WTC11 (cell line): Measurements from ENCODE around the gene TXNDC2. TPM values are rescaled to one million over a fixed set of nuclear protein-coding genes. Genes with fewer than 3 reads are reported as not detected.

Experiments used
- ATAC-seq: fragments of 200-7000 bp; cut with Tn5 transposase; 2 replicates; pipeline ENCODE4 v1.10.0; 2021; ENCODE audit warnings: mild to moderate bottlenecking, moderate library complexity
- CTCF ChIA-PET: fragments of 300-600 bp; sonication (Branson Sonifier 250); formaldehyde crosslinking; loops from one replicate; lab custom pipeline; 2021; ENCODE audit warnings: antibody characterized with exemption; lab: Charles Lee
- POLR2A ChIA-PET: fragments of 350-600 bp; sonication (Branson Sonifier 250); formaldehyde crosslinking; loops from one replicate; lab custom pipeline; 2021; ENCODE audit warnings: antibody characterized with exemption; lab: Charles Lee
- DNase-seq: peaks from one replicate; pipeline ENCODE4 v3.0.0; 2021; ENCODE audit warnings: low spot score
- H3K27ac Mint-ChIP-seq: 2 replicates; pipeline ENCODE4 v1.8.0; 2021; ENCODE audit warnings: mixed read lengths
- H3K27me3 Mint-ChIP-seq: 2 replicates; pipeline ENCODE4 v1.8.0; 2021; ENCODE audit warnings: low read depth, mild to moderate bottlenecking, moderate library complexity, mixed read lengths
- H3K36me3 Mint-ChIP-seq: 2 replicates; pipeline ENCODE4 v1.8.0; 2021; ENCODE audit warnings: mixed read lengths
- H3K4me1 Mint-ChIP-seq: 2 replicates; pipeline ENCODE4 v1.8.0; 2022; ENCODE audit warnings: mixed read lengths
- H3K4me3 Mint-ChIP-seq: 2 replicates; pipeline ENCODE4 v1.8.0; 2021; ENCODE audit warnings: mild to moderate bottlenecking, moderate library complexity, mixed read lengths
- H3K9me3 Mint-ChIP-seq: 2 replicates; pipeline ENCODE4 v1.8.0; 2021; ENCODE audit warnings: mixed read lengths
- CBFB ChIP-seq: sonication (generic); formaldehyde crosslinking; IDR thresholded peaks from 2 replicates; pipeline ENCODE4 v1.8.1; 2022; ENCODE audit warnings: mild to moderate bottlenecking, low read depth, missing genetic modification reagents
- E2F5 ChIP-seq: sonication (generic); formaldehyde crosslinking; IDR thresholded peaks from 2 replicates; pipeline ENCODE4 v1.8.1; 2022; ENCODE audit warnings: mild to moderate bottlenecking, moderate library complexity, missing genetic modification reagents
- ELF4 ChIP-seq: sonication (generic); formaldehyde crosslinking; IDR thresholded peaks from 2 replicates; pipeline ENCODE4 v1.8.1; 2022; ENCODE audit warnings: low read depth, mild to moderate bottlenecking, moderate library complexity, missing genetic modification reagents
- GTF2I ChIP-seq: fragments of 250-450 bp; sonication (Bioruptor Pico); conservative IDR thresholded peaks from 2 replicates; pipeline ENCODE4 v1.4.0; 2021; ENCODE audit warnings: mild to moderate bottlenecking
- JAZF1 ChIP-seq: fragments of 250-450 bp; sonication (Bioruptor Pico); IDR thresholded peaks from 2 replicates; pipeline ENCODE4 v1.9.0; 2021; ENCODE audit warnings: moderate library complexity, mild to moderate bottlenecking, inconsistent platforms
- NFE2L1 ChIP-seq: sonication (generic); formaldehyde crosslinking; IDR thresholded peaks from 2 replicates; pipeline ENCODE4 v1.8.1; 2023; ENCODE audit warnings: missing genetic modification reagents
- NFYB ChIP-seq: sonication (generic); formaldehyde crosslinking; conservative IDR thresholded peaks from 2 replicates; pipeline ENCODE4 v1.8.0; 2022; ENCODE audit warnings: low read depth, missing genetic modification reagents
- OVOL2 ChIP-seq: fragments of 250-450 bp; sonication (Bioruptor Pico); IDR thresholded peaks from 2 replicates; pipeline ENCODE4 v1.9.0; 2021; ENCODE audit warnings: mild to moderate bottlenecking, borderline replicate concordance
- PREB ChIP-seq: sonication (generic); formaldehyde crosslinking; IDR thresholded peaks from 2 replicates; pipeline ENCODE4 v1.8.1; 2022; ENCODE audit warnings: mild to moderate bottlenecking, missing genetic modification reagents, moderate library complexity, borderline replicate concordance
- RELA ChIP-seq: sonication (generic); formaldehyde crosslinking; IDR thresholded peaks from 2 replicates; pipeline ENCODE4 v1.8.1; 2022; ENCODE audit warnings: missing genetic modification reagents, mild to moderate bottlenecking, borderline replicate concordance
- RORB ChIP-seq: fragments of 250-450 bp; sonication (Bioruptor Pico); IDR thresholded peaks from 2 replicates; pipeline ENCODE4 v1.9.0; 2021; ENCODE audit warnings: mild to moderate bottlenecking
- SOX15 ChIP-seq: fragments of 250-450 bp; sonication (Bioruptor Pico); IDR thresholded peaks from 2 replicates; pipeline ENCODE4 v1.9.0; 2021; ENCODE audit warnings: mild to moderate bottlenecking
- TEAD4 ChIP-seq: sonication (generic); formaldehyde crosslinking; IDR thresholded peaks from 2 replicates; pipeline ENCODE4 v1.8.0; 2022; ENCODE audit warnings: mild to moderate bottlenecking, missing genetic modification reagents
- TP53 ChIP-seq: sonication (generic); formaldehyde crosslinking; IDR thresholded peaks from 2 replicates; pipeline ENCODE4 v1.8.1; 2023; ENCODE audit warnings: mild to moderate bottlenecking, missing genetic modification reagents
- ZNF281 ChIP-seq: sonication (generic); formaldehyde crosslinking; IDR thresholded peaks from 2 replicates; pipeline ENCODE4 v1.8.0; 2023; ENCODE audit warnings: mild to moderate bottlenecking, missing genetic modification reagents
- ZNF317 ChIP-seq: sonication (generic); formaldehyde crosslinking; IDR thresholded peaks from 2 replicates; pipeline ENCODE4 v1.8.1; 2023; ENCODE audit warnings: low read depth, mild to moderate bottlenecking, moderate library complexity, missing genetic modification reagents, borderline replicate concordance
- total RNA-seq: library from RNA; stranded (reverse); gene quantifications from 3 replicates; pipeline ENCODE4 v1.2.3, GENCODE V29; 2021
- TF ChIP-seq, protein P1 (sequence below): sonication (generic); formaldehyde crosslinking; IDR thresholded peaks from 2 replicates; pipeline ENCODE4 v1.8.1; 2023; ENCODE audit warnings: mild to moderate bottlenecking, missing genetic modification reagents, moderate library complexity
- TF ChIP-seq, protein P2 (sequence below): fragments of 250-450 bp; sonication (Bioruptor Pico); IDR thresholded peaks from 2 replicates; pipeline ENCODE4 v1.9.0; 2021; ENCODE audit warnings: mild to moderate bottlenecking
- TF ChIP-seq, protein P3 (sequence below): sonication (generic); formaldehyde crosslinking; IDR thresholded peaks from 2 replicates; pipeline ENCODE4 v1.8.0; 2023; ENCODE audit warnings: missing genetic modification reagents, mild to moderate bottlenecking, borderline replicate concordance
- TF ChIP-seq, protein P4 (sequence below): sonication (generic); formaldehyde crosslinking; IDR thresholded peaks from 2 replicates; pipeline ENCODE4 v1.8.1; 2022; ENCODE audit warnings: missing genetic modification reagents, borderline replicate concordance

The TXNDC2 gene
- total RNA-seq, 1 experiment from 2014 or later, result 0.26 TPM

DNA sequence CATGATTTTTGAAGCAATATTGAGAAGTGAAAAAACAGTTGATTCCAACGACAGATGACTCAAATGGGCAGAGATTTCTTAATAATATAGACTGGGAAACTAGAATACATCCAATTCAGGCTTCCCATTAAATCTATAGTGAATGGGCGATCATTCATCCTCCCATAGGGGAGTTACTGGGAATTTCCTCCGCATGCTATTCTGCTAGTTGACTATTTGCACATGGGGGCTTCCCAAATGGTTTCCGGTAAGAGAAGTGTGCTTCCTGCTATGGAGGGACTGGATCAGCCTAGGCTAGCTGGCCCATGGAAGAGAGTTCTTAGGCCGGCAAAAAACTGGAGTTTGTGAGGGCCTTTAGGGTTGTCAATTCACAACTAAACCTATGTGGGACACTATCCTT lies 25.5 kb downstream of the TXNDC2 start:
- POLR2A ChIA-PET, result no interaction called here
- peaks cover 5% of the 10 kb centered on the region; the same call in 1 of the 2 replicates for H3K9me3 Mint-ChIP-seq
- H3K27me3 Mint-ChIP-seq, result no peaks in the 10 kb centered on the region; the same call in 1 of the 2 replicates
- DNase-seq, result no peak
- no peak overlapping the region for H3K4me3 Mint-ChIP-seq
- no peak overlapping the region for H3K27ac Mint-ChIP-seq
- TF ChIP-seq RELA (CRISPR knock-in tag), result no peak
- TF ChIP-seq E2F5 (CRISPR knock-in tag), result no peak
- TF ChIP-seq, protein P1, sequence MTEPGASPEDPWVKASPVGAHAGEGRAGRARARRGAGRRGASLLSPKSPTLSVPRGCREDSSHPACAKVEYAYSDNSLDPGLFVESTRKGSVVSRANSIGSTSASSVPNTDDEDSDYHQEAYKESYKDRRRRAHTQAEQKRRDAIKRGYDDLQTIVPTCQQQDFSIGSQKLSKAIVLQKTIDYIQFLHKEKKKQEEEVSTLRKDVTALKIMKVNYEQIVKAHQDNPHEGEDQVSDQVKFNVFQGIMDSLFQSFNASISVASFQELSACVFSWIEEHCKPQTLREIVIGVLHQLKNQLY (CRISPR knock-in tag), result no peak
- TF ChIP-seq ZNF281 (CRISPR knock-in tag), result no peak
- TF ChIP-seq SOX15, result no peak
- TF ChIP-seq ZNF317 (CRISPR knock-in tag), result no peak
- TF ChIP-seq NFE2L1 (CRISPR knock-in tag), result no peak
- no peak for TF ChIP-seq TEAD4 (CRISPR knock-in tag)
- no peak for TF ChIP-seq RORB (CRISPR knock-in tag)
- no peak for TF ChIP-seq OVOL2 (CRISPR knock-in tag)
- TF ChIP-seq, protein P2, sequence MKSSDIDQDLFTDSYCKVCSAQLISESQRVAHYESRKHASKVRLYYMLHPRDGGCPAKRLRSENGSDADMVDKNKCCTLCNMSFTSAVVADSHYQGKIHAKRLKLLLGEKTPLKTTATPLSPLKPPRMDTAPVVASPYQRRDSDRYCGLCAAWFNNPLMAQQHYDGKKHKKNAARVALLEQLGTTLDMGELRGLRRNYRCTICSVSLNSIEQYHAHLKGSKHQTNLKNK (CRISPR knock-in tag), result no peak
- TF ChIP-seq, protein P3, sequence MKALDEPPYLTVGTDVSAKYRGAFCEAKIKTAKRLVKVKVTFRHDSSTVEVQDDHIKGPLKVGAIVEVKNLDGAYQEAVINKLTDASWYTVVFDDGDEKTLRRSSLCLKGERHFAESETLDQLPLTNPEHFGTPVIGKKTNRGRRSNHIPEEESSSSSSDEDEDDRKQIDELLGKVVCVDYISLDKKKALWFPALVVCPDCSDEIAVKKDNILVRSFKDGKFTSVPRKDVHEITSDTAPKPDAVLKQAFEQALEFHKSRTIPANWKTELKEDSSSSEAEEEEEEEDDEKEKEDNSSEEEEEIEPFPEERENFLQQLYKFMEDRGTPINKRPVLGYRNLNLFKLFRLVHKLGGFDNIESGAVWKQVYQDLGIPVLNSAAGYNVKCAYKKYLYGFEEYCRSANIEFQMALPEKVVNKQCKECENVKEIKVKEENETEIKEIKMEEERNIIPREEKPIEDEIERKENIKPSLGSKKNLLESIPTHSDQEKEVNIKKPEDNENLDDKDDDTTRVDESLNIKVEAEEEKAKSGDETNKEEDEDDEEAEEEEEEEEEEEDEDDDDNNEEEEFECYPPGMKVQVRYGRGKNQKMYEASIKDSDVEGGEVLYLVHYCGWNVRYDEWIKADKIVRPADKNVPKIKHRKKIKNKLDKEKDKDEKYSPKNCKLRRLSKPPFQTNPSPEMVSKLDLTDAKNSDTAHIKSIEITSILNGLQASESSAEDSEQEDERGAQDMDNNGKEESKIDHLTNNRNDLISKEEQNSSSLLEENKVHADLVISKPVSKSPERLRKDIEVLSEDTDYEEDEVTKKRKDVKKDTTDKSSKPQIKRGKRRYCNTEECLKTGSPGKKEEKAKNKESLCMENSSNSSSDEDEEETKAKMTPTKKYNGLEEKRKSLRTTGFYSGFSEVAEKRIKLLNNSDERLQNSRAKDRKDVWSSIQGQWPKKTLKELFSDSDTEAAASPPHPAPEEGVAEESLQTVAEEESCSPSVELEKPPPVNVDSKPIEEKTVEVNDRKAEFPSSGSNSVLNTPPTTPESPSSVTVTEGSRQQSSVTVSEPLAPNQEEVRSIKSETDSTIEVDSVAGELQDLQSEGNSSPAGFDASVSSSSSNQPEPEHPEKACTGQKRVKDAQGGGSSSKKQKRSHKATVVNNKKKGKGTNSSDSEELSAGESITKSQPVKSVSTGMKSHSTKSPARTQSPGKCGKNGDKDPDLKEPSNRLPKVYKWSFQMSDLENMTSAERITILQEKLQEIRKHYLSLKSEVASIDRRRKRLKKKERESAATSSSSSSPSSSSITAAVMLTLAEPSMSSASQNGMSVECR (CRISPR knock-in tag), result no peak
- TF ChIP-seq NFYB (CRISPR knock-in tag), result no peak
- no peak for TF ChIP-seq JAZF1 (CRISPR knock-in tag)
- TF ChIP-seq TP53 (CRISPR knock-in tag), result no peak
- TF ChIP-seq ELF4, result no peak
- no peak for TF ChIP-seq GTF2I (CRISPR knock-in tag)
- TF ChIP-seq CBFB, result no peak
- TF ChIP-seq, protein P4, sequence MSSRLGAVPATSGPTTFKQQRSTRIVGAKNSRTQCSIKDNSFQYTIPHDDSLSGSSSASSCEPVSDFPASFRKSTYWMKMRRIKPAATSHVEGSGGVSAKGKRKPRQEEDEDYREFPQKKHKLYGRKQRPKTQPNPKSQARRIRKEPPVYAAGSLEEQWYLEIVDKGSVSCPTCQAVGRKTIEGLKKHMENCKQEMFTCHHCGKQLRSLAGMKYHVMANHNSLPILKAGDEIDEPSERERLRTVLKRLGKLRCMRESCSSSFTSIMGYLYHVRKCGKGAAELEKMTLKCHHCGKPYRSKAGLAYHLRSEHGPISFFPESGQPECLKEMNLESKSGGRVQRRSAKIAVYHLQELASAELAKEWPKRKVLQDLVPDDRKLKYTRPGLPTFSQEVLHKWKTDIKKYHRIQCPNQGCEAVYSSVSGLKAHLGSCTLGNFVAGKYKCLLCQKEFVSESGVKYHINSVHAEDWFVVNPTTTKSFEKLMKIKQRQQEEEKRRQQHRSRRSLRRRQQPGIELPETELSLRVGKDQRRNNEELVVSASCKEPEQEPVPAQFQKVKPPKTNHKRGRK, result no peak
- TF ChIP-seq PREB (CRISPR knock-in tag), result no peak
- TF ChIP-seq, all 79 proteins: peak for 0
- H3K36me3 Mint-ChIP-seq, result no peaks in the 10 kb centered on the region
- H3K4me1 Mint-ChIP-seq, result peaks cover 17% of the 10 kb centered on the region
- ATAC-seq, result no peak
- CTCF ChIA-PET, result no interaction called here
